GM21528 (cell line): ENCODE results near the gene PTPRD.

ENCODE experiments used
- ATAC-seq: cut with Tn5 transposase; IDR thresholded peaks from one replicate; pipeline ENCODE4 v1.9.1; 2021; ENCODE audit warnings: mild to moderate bottlenecking, moderate library complexity; ENCODE audit not compliant: unreplicated experiment, low FRiP score

Gene PTPRD

GRCh38 chr9:8364026-8364752 is 2248.6 kb downstream of the PTPRD start:
- ATAC-seq: no peak

GRCh38 chr9:8362250-8362649 is 2250.6 kb downstream of the PTPRD start:
- no peak for ATAC-seq

- ATAC-seq: no peak
Observed at GRCh38 chr9:8361364-8361763, 2251.4 kb downstream of the PTPRD start.

GRCh38 chr9:8356406-8356805 is 2256.4 kb downstream of the PTPRD start:
- no peak for ATAC-seq

GRCh38 chr9:8351436-8351835 is 2261.4 kb downstream of the PTPRD start:
- no peak for ATAC-seq

GRCh38 chr9:8349901-8350300 is 2262.9 kb downstream of the PTPRD start:
- ATAC-seq: no peak

- ATAC-seq: no peak
Observed at GRCh38 chr9:8349376-8349775, 2263.4 kb downstream of the PTPRD start.

- ATAC-seq: no peak
Observed at GRCh38 chr9:8348756-8349155, 2264.0 kb downstream of the PTPRD start.

- no peak for ATAC-seq
Observed at GRCh38 chr9:8346296-8346695, 2266.5 kb downstream of the PTPRD start.

GRCh38 chr9:8338767-8339510 is 2273.9 kb downstream of the PTPRD start:
- no peak for ATAC-seq

- ATAC-seq: no peak
Observed at GRCh38 chr9:8337834-8338766, 2274.7 kb downstream of the PTPRD start.

- ATAC-seq: no peak
Observed at GRCh38 chr9:8332871-8333270, 2279.9 kb downstream of the PTPRD start.

- no peak for ATAC-seq
Observed at GRCh38 chr9:8332331-8332650, 2280.5 kb downstream of the PTPRD start.

GRCh38 chr9:8331507-8332330 is 2281.1 kb downstream of the PTPRD start:
- ATAC-seq: no peak

- no peak for ATAC-seq
Observed at GRCh38 chr9:8329561-8330283, 2283.1 kb downstream of the PTPRD start.

- ATAC-seq: no peak
Observed at GRCh38 chr9:8315211-8315610, 2297.6 kb downstream of the PTPRD start.

- ATAC-seq: no peak
Observed at GRCh38 chr9:8309258-8309657, 2303.5 kb downstream of the PTPRD start.

- ATAC-seq: no peak
Observed at GRCh38 chr9:8304720-8305119, 2308.1 kb downstream of the PTPRD start.

GRCh38 chr9:8301296-8301695 is 2311.5 kb downstream of the PTPRD start:
- ATAC-seq: no peak

GRCh38 chr9:8297047-8297446 is 2315.8 kb downstream of the PTPRD start:
- no peak for ATAC-seq
